CD14-positive monocyte (primary cell): ENCODE data around the gene DLX6. TPM values are rescaled to one million over a fixed set of nuclear protein-coding genes. Genes with fewer than 3 reads are reported as not detected.
A peak's percentile ranks its signal among the peaks of the same experiment; 100 is the strongest.

Source experiments
- DNase-seq, 3 donors: peaks; one replicate each; pipeline ENCODE4 v3.0.0-alpha.2; 2011 to 2022
- H2AFZ ChIP-seq: 2 replicates; pipeline ENCODE4 v1.6.0; 2012; ENCODE audit warnings: mild to moderate bottlenecking, low read depth, low read length, inconsistent platforms; ENCODE audit not compliant: insufficient read depth, poor library complexity, severe bottlenecking
- H3K27ac ChIP-seq, 2 donors: 1 replicate in 1 of 2; 2 replicates in 1 of 2; pipeline ENCODE4 v1.5.1; 2012 to 2013; ENCODE audit warnings: low read length in 2 of 2, control low read depth in 1 of 2, inconsistent platforms in 1 of 2, low read depth in 1 of 2, mild to moderate bottlenecking in 1 of 2
- H3K27me3 ChIP-seq, 2 donors: one replicate each; pipeline versions ENCODE4 v1.6.0 to v1.6.1; 2011 to 2013; ENCODE audit warnings: low read length in 2 of 2; ENCODE audit not compliant: control insufficient read depth in 2 of 2, insufficient read depth in 2 of 2
- H3K36me3 ChIP-seq, 2 donors: replicated peaks in 1 of 2; 1 replicate in 1 of 2; 2 replicates in 1 of 2; pipeline versions ENCODE4 v1.5.1 to v1.6.1; 2012 to 2013; ENCODE audit warnings: low read length in 2 of 2, control low read depth in 1 of 2, inconsistent platforms in 1 of 2, mild to moderate bottlenecking in 1 of 2; ENCODE audit not compliant: insufficient read depth in 2 of 2, control insufficient read depth in 1 of 2
- H3K4me1 ChIP-seq, 2 donors: 1 replicate in 1 of 2; 2 replicates in 1 of 2; pipeline versions ENCODE4 v1.5.1 to v1.6.1; 2012 to 2013; ENCODE audit warnings: low read length in 2 of 2, control low read depth in 1 of 2, inconsistent platforms in 1 of 2, mild to moderate bottlenecking in 1 of 2, moderate library complexity in 1 of 2; ENCODE audit not compliant: insufficient read depth in 2 of 2, control insufficient read depth in 1 of 2
- H3K4me2 ChIP-seq: replicated peaks from 2 replicates; pipeline ENCODE3; 2012; ENCODE audit warnings: low read length, moderate library complexity, mild to moderate bottlenecking; ENCODE audit not compliant: poor library complexity, severe bottlenecking; ENCODE audit errors: extremely low read depth
- H3K4me3 ChIP-seq, 3 experiments: fragments of 200-600 bp in 1 of 3; sonication (generic) in 1 of 3; replicated peaks in 1 of 3; 1 replicate in 2 of 3; 2 replicates in 1 of 3; pipeline ENCODE4 v1.5.1; 2011 to 2013; ENCODE audit warnings: low read length in 3 of 3, mild to moderate bottlenecking in 3 of 3, control low read depth in 2 of 3, low read depth in 2 of 3, inconsistent platforms in 1 of 3, moderate library complexity in 1 of 3
- H3K79me2 ChIP-seq: 2 replicates; pipeline ENCODE4 v1.6.0; 2012; ENCODE audit warnings: mild to moderate bottlenecking, control low read depth, inconsistent platforms, low read length, moderate library complexity; ENCODE audit not compliant: insufficient read depth
- H3K9ac ChIP-seq: 2 replicates; pipeline ENCODE4 v1.6.0; 2017; ENCODE audit warnings: low read length, mild to moderate bottlenecking; ENCODE audit not compliant: insufficient read depth, poor library complexity, severe bottlenecking
- H3K9me3 ChIP-seq, 2 donors: replicated peaks in 1 of 2; 1 replicate in 1 of 2; 2 replicates in 1 of 2; pipeline versions ENCODE4 v1.5.1 to v1.6.1; 2012 to 2013; ENCODE audit warnings: low read length in 2 of 2, control low read depth in 1 of 2; ENCODE audit not compliant: control insufficient read depth in 1 of 2, insufficient read depth in 1 of 2
- H4K20me1 ChIP-seq: 2 replicates; pipeline ENCODE4 v1.6.0; 2012; ENCODE audit warnings: mild to moderate bottlenecking, low read length, control low read depth, moderate library complexity; ENCODE audit not compliant: insufficient read depth
- H3K27ac Mint-ChIP-seq, 7 donors: one replicate each; pipeline ENCODE4 v1.8.0; 2020; ENCODE audit warnings: mild to moderate bottlenecking in 7 of 7, mixed read lengths in 7 of 7, moderate library complexity in 6 of 7, inconsistent platforms in 2 of 7
- H3K27me3 Mint-ChIP-seq, 3 donors: one replicate each; pipeline ENCODE4 v1.8.0; 2021 to 2022; ENCODE audit warnings: low read depth in 3 of 3, mild to moderate bottlenecking in 3 of 3, mixed read lengths in 3 of 3, moderate library complexity in 3 of 3, inconsistent platforms in 1 of 3
- H3K36me3 Mint-ChIP-seq, 2 donors: one replicate each; pipeline ENCODE4 v1.8.0; 2020; ENCODE audit warnings: mixed read lengths in 2 of 2, inconsistent platforms in 1 of 2, mild to moderate bottlenecking in 1 of 2
- H3K4me1 Mint-ChIP-seq: one replicate; pipeline ENCODE4 v1.8.0; 2020; ENCODE audit warnings: mild to moderate bottlenecking, mixed read lengths
- H3K4me3 Mint-ChIP-seq, 2 donors: one replicate each; pipeline ENCODE4 v1.8.0; 2020; ENCODE audit warnings: mild to moderate bottlenecking in 2 of 2, mixed read lengths in 2 of 2, moderate library complexity in 1 of 2
- H3K9me3 Mint-ChIP-seq, 7 donors: one replicate each; pipeline ENCODE4 v1.8.0; 2020 to 2022; ENCODE audit warnings: mixed read lengths in 7 of 7, mild to moderate bottlenecking in 6 of 7, moderate library complexity in 6 of 7, inconsistent platforms in 2 of 7
- CTCF ChIP-seq: fragments of 200-600 bp; IDR thresholded peaks from one replicate; pipeline ENCODE4 v1.8.0; 2022; ENCODE audit warnings: antibody characterized with exemption, mild to moderate bottlenecking
- WGBS: methylation state at CpG from one replicate; pipeline ENCODE4 v1.1.5; 2013; ENCODE audit warnings: missing lambda C conversion rate; ENCODE audit not compliant: insufficient coverage; 5-methylcytosine and 5-hydroxymethylcytosine counted together
- intact Hi-C, 2 donors: fragments of 100-400 bp; cut with micrococcal nuclease; formaldehyde crosslinking; loops; one replicate each; pipeline versions ENCODE4 v1.15.0 to v1.15.1; 2023
- polyA plus RNA-seq, 3 donors: library from polyadenylated mRNA; depleted of rRNA in 1 of 3; unstranded in 2 of 3; stranded (reverse) in 1 of 3; fragments of 300-500 nt in 2 of 3; fragments of >200 nt in 1 of 3; fragmentation: Illumina TruSeq in 2 of 3; gene quantifications; 1 replicate in 2 of 3; 2 replicates in 1 of 3; pipeline ENCODE4 v1.2.3, GENCODE V29; 2012 to 2021

Gene DLX6
- polyA plus RNA-seq, 3 donors: not detected

DNA sequence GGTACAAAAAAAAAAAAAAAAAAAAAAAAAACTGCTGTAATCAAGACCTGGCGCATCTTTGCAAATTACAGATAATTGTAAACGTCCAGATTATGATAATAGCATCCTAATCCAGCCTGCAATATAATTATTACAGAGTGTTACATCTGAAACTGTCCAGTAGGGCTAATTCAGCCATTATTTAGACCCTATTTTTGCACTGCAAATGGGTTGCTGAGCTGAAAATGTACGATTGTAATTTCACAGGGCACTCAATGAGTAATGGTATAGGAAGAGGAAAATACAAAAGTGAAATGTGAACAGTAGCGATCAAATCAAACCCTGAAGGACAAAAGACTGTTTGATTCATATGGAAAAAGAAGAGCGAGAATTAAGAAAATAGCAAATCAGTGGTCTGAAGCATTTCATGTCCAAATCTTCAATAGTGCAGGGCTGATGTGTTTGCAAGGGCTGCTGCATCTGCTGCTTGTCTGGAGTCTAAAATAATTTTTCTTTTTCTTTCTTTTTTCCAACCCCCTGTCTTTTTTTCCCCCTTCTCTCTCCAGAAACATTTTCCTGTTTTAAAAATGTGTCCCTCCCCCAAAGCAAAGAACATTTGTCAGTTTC, 8.9 kb downstream of the DLX6 start:
- Histone ChIP-seq H3K4me3 (no peak overlapping the region), H3K27me3 (peaks cover 90 to 100% of the 10 kb centered on the region in 2 donors), H3K4me2 (no peak overlapping the region), H4K20me1 (no peaks in the 10 kb centered on the region), H3K9ac (no peak overlapping the region), H3K36me3 (no peaks in the 10 kb centered on the region), H2AFZ (no peak overlapping the region), H3K27ac (no peak overlapping the region), H3K9me3 (peaks cover 0 to 83% of the 10 kb centered on the region in 2 donors), H3K4me1 (no peaks in the 10 kb centered on the region), H3K79me2 (no peaks in the 10 kb centered on the region)
- H3K4me1 Mint-ChIP-seq: peaks cover 2% of the 10 kb centered on the region
- peak overlapping the region in 1 of 2 donors; percentile 69 for H3K4me3 Mint-ChIP-seq
- no peak for TF ChIP-seq CTCF
- intact Hi-C loops: no loop called here
- H3K9me3 Mint-ChIP-seq: peaks cover 0 to 33% (median 24%) of the 10 kb centered on the region in 7 donors
- 29% methylated on average over 3 of the region's 5 CpGs for WGBS
- H3K27me3 Mint-ChIP-seq: peaks cover 98 to 99% (median 98%) of the 10 kb centered on the region in 3 donors
- no peak for DNase-seq
- H3K27ac Mint-ChIP-seq: no peak overlapping the region
- peaks cover 0 to 3% of the 10 kb centered on the region in 2 donors for H3K36me3 Mint-ChIP-seq

DNA sequence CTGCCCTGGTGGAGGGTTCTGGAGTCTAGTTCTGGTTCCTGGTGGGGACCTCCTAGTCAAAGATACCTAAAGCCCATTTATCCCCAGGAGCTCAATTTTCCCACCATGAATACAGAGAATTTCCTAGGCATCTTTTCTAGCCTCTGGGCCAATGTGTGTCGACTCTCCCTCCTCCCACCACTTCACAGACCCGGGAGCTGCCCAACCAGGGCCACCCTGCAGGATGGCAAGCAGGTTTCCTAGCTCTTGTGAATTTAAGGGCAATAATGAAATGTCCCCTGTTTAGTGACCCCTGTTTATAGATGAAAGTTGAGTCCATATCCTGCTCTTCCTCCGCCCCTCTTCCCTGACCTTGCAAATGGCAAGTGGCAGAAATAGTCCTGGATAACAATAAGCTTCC, 9.9 kb downstream of the DLX6 start:
- peaks cover 0 to 27% (median 21%) of the 10 kb centered on the region in 7 donors for H3K9me3 Mint-ChIP-seq
- Histone ChIP-seq H3K9ac (no peak overlapping the region), H4K20me1 (no peaks in the 10 kb centered on the region), H3K36me3 (no peaks in the 10 kb centered on the region), H3K9me3 (peaks cover 0 to 78% of the 10 kb centered on the region in 2 donors), H2AFZ (no peak overlapping the region), H3K79me2 (no peaks in the 10 kb centered on the region), H3K4me3 (no peak overlapping the region), H3K4me1 (no peaks in the 10 kb centered on the region), H3K27me3 (peaks cover 90 to 100% of the 10 kb centered on the region in 2 donors), H3K27ac (no peak overlapping the region), H3K4me2 (no peak overlapping the region)
- H3K4me3 Mint-ChIP-seq: peak overlapping the region in 1 of 2 donors; percentile 70
- TF ChIP-seq CTCF: no peak
- no peak for DNase-seq
- H3K27ac Mint-ChIP-seq: no peak overlapping the region
- peaks cover 96 to 98% (median 98%) of the 10 kb centered on the region in 3 donors for H3K27me3 Mint-ChIP-seq
- intact Hi-C loops: no loop called here
- peaks cover 0 to 3% of the 10 kb centered on the region in 2 donors for H3K36me3 Mint-ChIP-seq
- no CpG with 5 or more reads among the region's 3 CpGs for WGBS
- H3K4me1 Mint-ChIP-seq: peaks cover 2% of the 10 kb centered on the region
